ENCODE results near the gene GJB1.
"Not testable (repeated sequence)": the region's sequence is repeated elsewhere in the genome, so short reads cannot be mapped to it uniquely, and the experiment has no call there.

- TF ChIP-seq POLR2A, CTCF, POLR2AphosphoS5, EP300 (IDR thresholded peaks at IDR 0.05): not testable (repeated sequence)
Observed at GRCh38 chrX:71268624-71269023, 45.6 kb downstream of the GJB1 start.

Measured in suprapubic skin (tissue), 4 donors.